ENCODE measurements around the gene LBR. TPM values are rescaled to one million over a fixed set of nuclear protein-coding genes. Genes with fewer than 3 reads are reported as not detected.

The LBR gene
- total and polyA plus RNA-seq, 2 donors from 2014 or later, result 13.1 to 80.2 TPM

GRCh38 chr1:225476538-225476988 lies 48.7 kb upstream of the LBR start:
- no peaks in the 10 kb centered on the region for H3K9me3 ChIP-seq (ENCODE audit: control insufficient read depth in 2 of 3, insufficient read depth in 1 of 3, low read length in 3 of 3)
- no peak overlapping the region for H3K9ac ChIP-seq (ENCODE audit: low read length in 3 of 3)
- TF ChIP-seq CTCF (IDR thresholded peaks at IDR 0.05; ENCODE audit: borderline replicate concordance, extremely low read depth, insufficient read depth), result no peak
- no peak overlapping the region for H3K27ac ChIP-seq (ENCODE audit: low read depth in 2 of 2, low read length in 2 of 2)
- H3K36me3 ChIP-seq (ENCODE audit: control insufficient read depth in 2 of 3, insufficient read depth in 3 of 3, low read length in 3 of 3), result no peaks in the 10 kb centered on the region
- DNase-seq (no peak), FAIRE-seq (no peak)
- no peaks in the 10 kb centered on the region for H3K27me3 ChIP-seq (ENCODE audit: control insufficient read depth, insufficient read depth, low read length)
- intact Hi-C loops (cut with DNase I), result loop anchor here (10.0 kb wide), 1 partner anchor 498 kb away; no protein-coding TSS in a partner anchor
- H3K4me3 ChIP-seq (ENCODE audit: low read length in 3 of 3), result no peak overlapping the region
- H3K4me1 ChIP-seq (ENCODE audit: control insufficient read depth in 2 of 3, insufficient read depth in 2 of 3, low read depth in 1 of 3, low read length in 3 of 3), result peaks cover 0 to 5% (median 5%) of the 10 kb centered on the region in 3 donors

GRCh38 chr1:225476100-225476511 lies 48.3 kb upstream of the LBR start:
- H3K4me1 ChIP-seq (ENCODE audit: control insufficient read depth in 2 of 3, insufficient read depth in 2 of 3, low read depth in 1 of 3, low read length in 3 of 3), result peaks cover 0 to 5% (median 5%) of the 10 kb centered on the region in 3 donors

GRCh38 chr1:225474986-225475820 lies 47.4 kb upstream of the LBR start:
- DNase-seq (peak; percentile 79 to 90 (median 86)), FAIRE-seq (no peak)
- Histone ChIP-seq H3K9ac (ENCODE audit: low read length in 3 of 3) (peak overlapping the region in 1 of 3 donors; percentile 9), H3K27ac (ENCODE audit: low read depth in 2 of 2, low read length in 2 of 2) (no peak overlapping the region), H3K4me1 (ENCODE audit: control insufficient read depth in 2 of 3, insufficient read depth in 2 of 3, low read depth in 1 of 3, low read length in 3 of 3) (peaks cover 0 to 5% (median 5%) of the 10 kb centered on the region in 3 donors), H3K9me3 (ENCODE audit: control insufficient read depth in 2 of 3, insufficient read depth in 1 of 3, low read length in 3 of 3) (no peaks in the 10 kb centered on the region), H3K27me3 (ENCODE audit: control insufficient read depth, insufficient read depth, low read length) (no peaks in the 10 kb centered on the region), H3K36me3 (ENCODE audit: control insufficient read depth in 2 of 3, insufficient read depth in 3 of 3, low read length in 3 of 3) (no peaks in the 10 kb centered on the region), H3K4me3 (ENCODE audit: low read length in 3 of 3) (peak overlapping the region in 1 of 3 donors; percentile 40)
- intact Hi-C loops (cut with DNase I), result loop anchor here (10.0 kb wide), 1 partner anchor 500 kb away; no protein-coding TSS in a partner anchor
- peak; percentile 100 for TF ChIP-seq CTCF (IDR thresholded peaks at IDR 0.05; ENCODE audit: borderline replicate concordance, extremely low read depth, insufficient read depth)

More at GRCh38 chr1:225476100-225476511, 48.3 kb upstream of the LBR start:
- FAIRE-seq, result no peak
- Histone ChIP-seq H3K9me3 (ENCODE audit: control insufficient read depth in 2 of 3, insufficient read depth in 1 of 3, low read length in 3 of 3) (no peaks in the 10 kb centered on the region), H3K27ac (ENCODE audit: low read depth in 2 of 2, low read length in 2 of 2) (no peak overlapping the region), H3K27me3 (ENCODE audit: control insufficient read depth, insufficient read depth, low read length) (no peaks in the 10 kb centered on the region), H3K9ac (ENCODE audit: low read length in 3 of 3) (no peak overlapping the region), H3K4me3 (ENCODE audit: low read length in 3 of 3) (no peak overlapping the region), H3K36me3 (ENCODE audit: control insufficient read depth in 2 of 3, insufficient read depth in 3 of 3, low read length in 3 of 3) (no peaks in the 10 kb centered on the region)
- intact Hi-C loops (cut with DNase I), result loop anchor here (10.0 kb wide), 1 partner anchor 499 kb away; no protein-coding TSS in a partner anchor
- TF ChIP-seq CTCF (IDR thresholded peaks at IDR 0.05; ENCODE audit: borderline replicate concordance, extremely low read depth, insufficient read depth), result no peak
- peak in 2 of 5 donors; percentile 25 to 46 for DNase-seq
